H9 (cell line): Measurements from ENCODE around the gene FCN1. TPM values are rescaled to one million over a fixed set of nuclear protein-coding genes. Genes with fewer than 3 reads are reported as not detected.

Experiments used
- DNase-seq: peaks from one replicate; pipeline ENCODE4 v3.0.0-alpha.2; 2017
- H2AFZ ChIP-seq: one replicate; pipeline ENCODE4 v1.6.1; 2013; ENCODE audit warnings: mild to moderate bottlenecking, low read length, control low read depth, moderate library complexity
- H2AK5ac ChIP-seq: 2 replicates; pipeline ENCODE4 v1.6.1; 2013; ENCODE audit warnings: low read length, control low read depth, mixed read lengths; ENCODE audit not compliant: insufficient read length
- H2BK120ac ChIP-seq: one replicate; pipeline ENCODE4 v1.6.1; 2013; ENCODE audit warnings: low read depth, mild to moderate bottlenecking, low read length, control low read depth, inconsistent platforms; ENCODE audit not compliant: poor library complexity, severe bottlenecking
- H2BK12ac ChIP-seq: 2 replicates; pipeline ENCODE4 v1.6.1; 2013; ENCODE audit warnings: low read length, control low read depth, mixed read lengths, low read depth; ENCODE audit not compliant: insufficient read length
- H2BK15ac ChIP-seq: 2 replicates; pipeline ENCODE4 v1.6.1; 2013; ENCODE audit warnings: low read depth, low read length, control low read depth
- H2BK20ac ChIP-seq: one replicate; pipeline ENCODE4 v1.6.1; 2013; ENCODE audit warnings: low read depth, mild to moderate bottlenecking, low read length, control low read depth, inconsistent platforms; ENCODE audit not compliant: poor library complexity, severe bottlenecking
- H2BK5ac ChIP-seq: 2 replicates; pipeline ENCODE4 v1.6.1; 2013; ENCODE audit warnings: low read length, control low read depth, mixed read lengths; ENCODE audit not compliant: insufficient read length
- H3K14ac ChIP-seq: 2 replicates; pipeline ENCODE4 v1.6.1; 2013; ENCODE audit warnings: low read length, control low read depth; ENCODE audit not compliant: insufficient read depth
- H3K18ac ChIP-seq: 2 replicates; pipeline ENCODE4 v1.6.1; 2013; ENCODE audit warnings: low read depth, mild to moderate bottlenecking, mixed read lengths, low read length, control low read depth; ENCODE audit not compliant: insufficient read length
- H3K23ac ChIP-seq: 2 replicates; pipeline ENCODE4 v1.6.1; 2013; ENCODE audit warnings: low read length, control low read depth, mixed read lengths, low read depth; ENCODE audit not compliant: insufficient read length
- H3K23me2 ChIP-seq: 2 replicates; pipeline ENCODE4 v1.6.1; 2013; ENCODE audit warnings: low read depth, mild to moderate bottlenecking, mixed read lengths, low read length, control low read depth; ENCODE audit not compliant: insufficient read length, poor library complexity, severe bottlenecking
- H3K27ac ChIP-seq: 2 replicates; pipeline ENCODE4 v1.5.1; 2013; ENCODE audit warnings: low read length, control low read depth, mixed read lengths, low read depth; ENCODE audit not compliant: insufficient read length
- H3K27me3 ChIP-seq: 2 replicates; pipeline ENCODE4 v1.6.1; 2013; ENCODE audit warnings: low read length, control low read depth, inconsistent platforms; ENCODE audit not compliant: insufficient read depth
- H3K4ac ChIP-seq: 2 replicates; pipeline ENCODE4 v1.6.1; 2013; ENCODE audit warnings: low read depth, mild to moderate bottlenecking, control low read depth, inconsistent platforms, low read length, moderate library complexity
- H3K4me1 ChIP-seq: 2 replicates; pipeline ENCODE4 v1.6.1; 2013; ENCODE audit warnings: low read length, control low read depth, inconsistent platforms; ENCODE audit not compliant: insufficient read depth
- H3K4me2 ChIP-seq: 2 replicates; pipeline ENCODE4 v1.6.1; 2013; ENCODE audit warnings: low read length, control low read depth, mixed read lengths; ENCODE audit not compliant: insufficient read length, insufficient read depth
- H3K56ac ChIP-seq: 2 replicates; pipeline ENCODE4 v1.6.1; 2013; ENCODE audit warnings: low read depth, mild to moderate bottlenecking, mixed read lengths, low read length, control low read depth; ENCODE audit not compliant: insufficient read length
- H3K79me1 ChIP-seq: 2 replicates; pipeline ENCODE4 v1.6.1; 2013; ENCODE audit warnings: low read depth, mild to moderate bottlenecking, moderate library complexity, low read length, control low read depth, inconsistent platforms; ENCODE audit not compliant: insufficient read depth, poor library complexity, severe bottlenecking
- H3K79me2 ChIP-seq: 2 replicates; pipeline ENCODE4 v1.6.1; 2013; ENCODE audit warnings: low read length, control low read depth, inconsistent platforms; ENCODE audit not compliant: insufficient read depth
- H3K9ac ChIP-seq: 2 replicates; pipeline ENCODE4 v1.6.1; 2013; ENCODE audit warnings: low read length, control low read depth, mixed read lengths; ENCODE audit not compliant: insufficient read length; ENCODE audit errors: extremely low read depth
- H3K9me3 ChIP-seq: one replicate; pipeline ENCODE4 v1.6.1; 2013; ENCODE audit warnings: low read depth, low read length, inconsistent platforms; ENCODE audit not compliant: control insufficient read depth
- H3T11ph ChIP-seq: one replicate; pipeline ENCODE4 v1.6.1; 2013; ENCODE audit warnings: mild to moderate bottlenecking, low read length, control low read depth, inconsistent platforms
- H4K20me1 ChIP-seq: one replicate; pipeline ENCODE4 v1.6.1; 2013; ENCODE audit not compliant: control insufficient read depth, insufficient read length, insufficient read depth
- H4K5ac ChIP-seq: 2 replicates; pipeline ENCODE4 v1.6.1; 2013; ENCODE audit warnings: low read depth, mild to moderate bottlenecking, mixed read lengths, low read length, control low read depth; ENCODE audit not compliant: insufficient read length
- H4K8ac ChIP-seq: replicated peaks from 2 replicates; pipeline ENCODE4 v1.6.1; 2013; ENCODE audit warnings: low read length, control low read depth, mixed read lengths, low read depth; ENCODE audit not compliant: insufficient read length
- H4K91ac ChIP-seq: 2 replicates; pipeline ENCODE4 v1.6.1; 2013; ENCODE audit warnings: low read depth, mild to moderate bottlenecking, moderate library complexity, mixed read lengths, low read length, control low read depth; ENCODE audit not compliant: insufficient read length
- H3K27ac Mint-ChIP-seq, 3 experiments: 2 replicates in 2 of 3; 3 replicates in 1 of 3; pipeline ENCODE4 v1.8.0; 2020 to 2021; ENCODE audit warnings: mixed read lengths in 3 of 3, mild to moderate bottlenecking in 1 of 3, moderate library complexity in 1 of 3
- H3K27me3 Mint-ChIP-seq: 2 replicates; pipeline ENCODE4 v1.8.0; 2021; ENCODE audit warnings: low read depth, mild to moderate bottlenecking, moderate library complexity, mixed read lengths
- H3K36me3 Mint-ChIP-seq, 3 experiments: 2 replicates in 2 of 3; 3 replicates in 1 of 3; pipeline ENCODE4 v1.8.0; 2020 to 2021; ENCODE audit warnings: low read depth in 3 of 3, mixed read lengths in 3 of 3; ENCODE audit not compliant: insufficient read depth in 1 of 3
- H3K4me1 Mint-ChIP-seq, 2 experiments: 2 replicates each; pipeline ENCODE4 v1.8.0; 2020; ENCODE audit warnings: mixed read lengths in 2 of 2
- H3K4me3 Mint-ChIP-seq, 2 experiments: 2 replicates in 1 of 2; 3 replicates in 1 of 2; pipeline ENCODE4 v1.8.0; 2020 to 2021; ENCODE audit warnings: mild to moderate bottlenecking in 2 of 2, mixed read lengths in 2 of 2, moderate library complexity in 1 of 2
- H3K9me3 Mint-ChIP-seq, 2 experiments: 2 replicates in 1 of 2; 3 replicates in 1 of 2; pipeline ENCODE4 v1.8.0; 2020; ENCODE audit warnings: mild to moderate bottlenecking in 2 of 2, mixed read lengths in 2 of 2, moderate library complexity in 1 of 2
- WGBS: extraction: QIAGEN DNeasy Blood & Tissue Kit; methylation state at CpG from one replicate; pipeline ENCODE4 v1.1.7; 2013; ENCODE audit warnings: missing lambda C conversion rate, low lambda C conversion rate, mixed read lengths; ENCODE audit not compliant: insufficient read length; ENCODE audit errors: extremely low coverage; 5-methylcytosine and 5-hydroxymethylcytosine counted together
- total RNA-seq: library from RNA; stranded (reverse); gene quantifications from 2 replicates; pipeline ENCODE4 v1.2.1, GENCODE V29; 2021
- TF ChIP-seq, protein P1 (sequence below): fragments of 200-600 bp; sonication (generic); conservative IDR thresholded peaks from 3 replicates; pipeline ENCODE4 v1.8.0; 2021; ENCODE audit warnings: antibody characterized with exemption, mild to moderate bottlenecking

Gene FCN1
- total RNA-seq, 1 experiment from 2014 or later: not detected

- no peak overlapping the region for H3K27ac ChIP-seq
- no peak overlapping the region for H3K4ac ChIP-seq
- no peaks in the 10 kb centered on the region for H3K4me1 ChIP-seq
- no peak overlapping the region for H3K18ac ChIP-seq
- H3K56ac ChIP-seq: no peak overlapping the region
- no peaks in the 10 kb centered on the region for H3K79me2 ChIP-seq
- no peak overlapping the region for H3K14ac ChIP-seq
- H3K9me3 ChIP-seq: no peaks in the 10 kb centered on the region
- no peak for DNase-seq
- H3K4me2 ChIP-seq: no peak overlapping the region
- H3K4me3 Mint-ChIP-seq: no peak overlapping the region
- WGBS: no CpG with 5 or more reads among the region's 21 CpGs
- H2BK120ac ChIP-seq: no peak overlapping the region
- TF ChIP-seq, protein P1, sequence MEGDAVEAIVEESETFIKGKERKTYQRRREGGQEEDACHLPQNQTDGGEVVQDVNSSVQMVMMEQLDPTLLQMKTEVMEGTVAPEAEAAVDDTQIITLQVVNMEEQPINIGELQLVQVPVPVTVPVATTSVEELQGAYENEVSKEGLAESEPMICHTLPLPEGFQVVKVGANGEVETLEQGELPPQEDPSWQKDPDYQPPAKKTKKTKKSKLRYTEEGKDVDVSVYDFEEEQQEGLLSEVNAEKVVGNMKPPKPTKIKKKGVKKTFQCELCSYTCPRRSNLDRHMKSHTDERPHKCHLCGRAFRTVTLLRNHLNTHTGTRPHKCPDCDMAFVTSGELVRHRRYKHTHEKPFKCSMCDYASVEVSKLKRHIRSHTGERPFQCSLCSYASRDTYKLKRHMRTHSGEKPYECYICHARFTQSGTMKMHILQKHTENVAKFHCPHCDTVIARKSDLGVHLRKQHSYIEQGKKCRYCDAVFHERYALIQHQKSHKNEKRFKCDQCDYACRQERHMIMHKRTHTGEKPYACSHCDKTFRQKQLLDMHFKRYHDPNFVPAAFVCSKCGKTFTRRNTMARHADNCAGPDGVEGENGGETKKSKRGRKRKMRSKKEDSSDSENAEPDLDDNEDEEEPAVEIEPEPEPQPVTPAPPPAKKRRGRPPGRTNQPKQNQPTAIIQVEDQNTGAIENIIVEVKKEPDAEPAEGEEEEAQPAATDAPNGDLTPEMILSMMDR: no peak
- no peaks in the 10 kb centered on the region for H3K27me3 ChIP-seq
- no peaks in the 10 kb centered on the region for H3K23me2 ChIP-seq
- no peak overlapping the region for H2BK20ac ChIP-seq
- H4K91ac ChIP-seq: no peak overlapping the region
- H2BK5ac ChIP-seq: no peak overlapping the region
- no peak overlapping the region for H3T11ph ChIP-seq
- no peak overlapping the region for H2AK5ac ChIP-seq
- H3K9me3 Mint-ChIP-seq: peaks cover 0 to 2% of the 10 kb centered on the region in 2 experiments; a peak in 1 of 5 replicates
- no peak overlapping the region for H2AFZ ChIP-seq
- no peak overlapping the region for H3K9ac ChIP-seq
- H2BK15ac ChIP-seq: no peak overlapping the region
- H3K27me3 Mint-ChIP-seq: peaks cover 1% of the 10 kb centered on the region; the same call in 1 of the 2 replicates
- H3K79me1 ChIP-seq: no peaks in the 10 kb centered on the region
- no peak overlapping the region for H3K23ac ChIP-seq
- H4K5ac ChIP-seq: no peak overlapping the region
- no peak overlapping the region for H3K27ac Mint-ChIP-seq
- H3K4me1 Mint-ChIP-seq: peaks cover 3 to 6% of the 10 kb centered on the region in 2 experiments; a peak in 2 of 4 replicates
- H3K36me3 Mint-ChIP-seq: no peaks in the 10 kb centered on the region; a peak in 1 of 7 replicates
- H4K8ac ChIP-seq: no peak overlapping the region
- H4K20me1 ChIP-seq: no peaks in the 10 kb centered on the region
- H2BK12ac ChIP-seq: no peak overlapping the region
These were observed 43.8 kb upstream of the FCN1 start for GRCh38 chr9:134961331-134962064.
